GM12878 (cell line): Measurements from ENCODE around the gene SMARCC2. TPM values are rescaled to one million over a fixed set of nuclear protein-coding genes. Genes with fewer than 3 reads are reported as not detected.

Experiments used
- EGR1 ChIP-seq, 2 experiments: IDR thresholded peaks; 1 replicate in 1 of 2; 2 replicates in 1 of 2; pipeline ENCODE4 v1.6.1; 2011 to 2012; ENCODE audit warnings: low read depth in 2 of 2, low read length in 2 of 2, borderline replicate concordance in 1 of 2, mild to moderate bottlenecking in 1 of 2, moderate library complexity in 1 of 2
- FOXM1 ChIP-seq: IDR thresholded peaks from 2 replicates; pipeline ENCODE4 v1.6.1; 2012; ENCODE audit warnings: low read depth, mild to moderate bottlenecking, inconsistent platforms, low read length, moderate library complexity
- GATAD2B ChIP-seq: fragments of 450-650 bp; conservative IDR thresholded peaks from 2 replicates; pipeline ENCODE4 v1.6.1; 2017; ENCODE audit warnings: low read depth, mild to moderate bottlenecking, moderate library complexity
- IKZF1 ChIP-seq: fragments of 450-650 bp; conservative IDR thresholded peaks from 2 replicates; pipeline ENCODE4 v1.6.1; 2017; ENCODE audit warnings: antibody characterized with exemption, mild to moderate bottlenecking
- IRF4 ChIP-seq: IDR thresholded peaks from 2 replicates; pipeline ENCODE4 v1.6.1; 2011; ENCODE audit warnings: low read depth, low read length
- MXI1 ChIP-seq: fragments of 150-350 bp; IDR thresholded peaks from 2 replicates; pipeline ENCODE4 v1.6.1; 2011; ENCODE audit warnings: low read depth, mild to moderate bottlenecking, inconsistent platforms, low read length, improper control_type of control experiment
- SIX5 ChIP-seq: IDR thresholded peaks from 2 replicates; pipeline ENCODE4 v1.6.1; 2011; ENCODE audit warnings: mild to moderate bottlenecking, low read depth, low read length, moderate library complexity; ENCODE audit not compliant: severe bottlenecking
- ZNF207 ChIP-seq: fragments of 450-650 bp; IDR thresholded peaks from 2 replicates; pipeline ENCODE4 v1.6.1; 2014; ENCODE audit warnings: antibody characterized with exemption, mild to moderate bottlenecking, borderline replicate concordance
- polyA plus RNA-seq, 11 experiments: library from polyadenylated mRNA; depleted of rRNA in 4 of 11; unstranded in 6 of 11; stranded (reverse) in 5 of 11; fragments of >200 nt; fragmentation: Nextera tagmentation in 4 of 11; fragmentation: Illumina TruSeq in 1 of 11; extraction: Ambion mirVana in 4 of 11; extraction: Trizol in 1 of 11; gene quantifications; 1 replicate in 1 of 11; 2 replicates in 10 of 11; pipeline versions ENCODE4 v1.2.1 to v1.2.3, GENCODE V29; 2011 to 2016; ENCODE audit warnings: inconsistent platforms in 2 of 11, missing spikeins in 2 of 11, low read depth in 1 of 11
- total RNA-seq, 4 experiments: library from RNA; depleted of rRNA in 3 of 4; stranded (reverse); fragments of >200 nt in 3 of 4; fragmentation: Illumina TruSeq in 1 of 4; extraction: Trizol in 1 of 4; gene quantifications; 2 replicates each; pipeline versions ENCODE4 v1.2.1 to v1.2.3, GENCODE V29; 2013 to 2021
- TF ChIP-seq, protein P1 (sequence below): fragments of 450-650 bp; IDR thresholded peaks from 2 replicates; pipeline ENCODE4 v1.6.1; 2017; ENCODE audit warnings: low read depth, mild to moderate bottlenecking, moderate library complexity
- TF ChIP-seq, protein P2 (sequence below): IDR thresholded peaks from 2 replicates; pipeline ENCODE4 v1.6.1; 2012; ENCODE audit warnings: low read depth, low read length, improper control_type of control experiment
- TF ChIP-seq, protein P3 (sequence below): fragments of 450-650 bp; IDR thresholded peaks from 2 replicates; pipeline ENCODE4 v1.6.1; 2016; ENCODE audit warnings: mild to moderate bottlenecking
- TF ChIP-seq, protein P4 (sequence below): fragments of 450-650 bp; IDR thresholded peaks from 2 replicates; pipeline ENCODE4 v1.6.1; 2017; ENCODE audit warnings: mild to moderate bottlenecking
- TF ChIP-seq, protein P5 (sequence below), 3 experiments: IDR thresholded peaks in 2 of 3; conservative IDR thresholded peaks in 1 of 3; 2 replicates each; pipeline ENCODE4 v1.5.1; 2011; ENCODE audit warnings: low read depth in 3 of 3, low read length in 3 of 3, mild to moderate bottlenecking in 3 of 3, control low read depth in 2 of 3, moderate library complexity in 2 of 3, inconsistent platforms in 1 of 3, mixed read lengths in 1 of 3; ENCODE audit not compliant: control insufficient read depth in 2 of 3, insufficient read depth in 1 of 3; ENCODE audit errors: extremely low read depth in 1 of 3

SMARCC2 gene
- total and polyA plus RNA-seq, 10 of the 15 experiments (the other 5 are each of a cell fraction or from before 2014, with no cell fraction given): 13.6 to 71.2 (median 42.3) TPM

DNA sequence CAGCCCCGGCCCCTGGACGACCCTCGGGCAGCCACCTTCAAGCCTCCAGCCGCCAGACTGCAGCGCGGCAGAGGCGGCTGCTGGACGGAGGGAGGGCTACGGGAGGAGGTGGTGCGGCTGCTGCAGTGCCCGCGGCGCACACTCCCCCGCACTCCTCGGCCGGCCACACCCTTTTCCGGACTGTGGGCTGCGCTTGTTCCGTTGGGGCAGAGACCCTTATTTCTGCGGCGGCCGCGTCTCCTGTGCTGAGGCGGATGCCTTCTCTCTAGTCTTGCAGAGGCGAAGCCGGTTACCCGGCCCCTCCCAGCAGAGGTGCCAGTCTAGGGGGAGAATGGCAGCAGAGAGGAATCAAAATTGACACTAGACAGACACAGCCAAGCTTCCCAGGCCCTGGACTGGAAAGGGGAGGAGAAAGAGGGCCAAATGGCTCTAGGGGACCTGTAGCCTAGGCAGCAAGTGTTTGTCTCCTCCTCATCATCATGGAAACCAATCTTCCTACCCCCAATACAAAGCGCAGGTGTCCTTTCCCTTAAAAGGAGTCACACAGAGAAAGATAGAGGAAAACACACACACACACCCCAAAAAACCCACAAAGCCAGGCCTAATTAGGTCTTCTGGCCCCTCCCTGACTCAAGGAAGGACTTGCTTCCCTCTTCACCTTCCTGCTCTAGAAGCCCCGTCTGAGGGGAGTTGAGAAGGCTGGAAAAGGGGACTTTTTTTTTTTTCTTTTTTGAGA lies 59.9 kb downstream of the SMARCC2 start (continued):
- TF ChIP-seq, protein P1, sequence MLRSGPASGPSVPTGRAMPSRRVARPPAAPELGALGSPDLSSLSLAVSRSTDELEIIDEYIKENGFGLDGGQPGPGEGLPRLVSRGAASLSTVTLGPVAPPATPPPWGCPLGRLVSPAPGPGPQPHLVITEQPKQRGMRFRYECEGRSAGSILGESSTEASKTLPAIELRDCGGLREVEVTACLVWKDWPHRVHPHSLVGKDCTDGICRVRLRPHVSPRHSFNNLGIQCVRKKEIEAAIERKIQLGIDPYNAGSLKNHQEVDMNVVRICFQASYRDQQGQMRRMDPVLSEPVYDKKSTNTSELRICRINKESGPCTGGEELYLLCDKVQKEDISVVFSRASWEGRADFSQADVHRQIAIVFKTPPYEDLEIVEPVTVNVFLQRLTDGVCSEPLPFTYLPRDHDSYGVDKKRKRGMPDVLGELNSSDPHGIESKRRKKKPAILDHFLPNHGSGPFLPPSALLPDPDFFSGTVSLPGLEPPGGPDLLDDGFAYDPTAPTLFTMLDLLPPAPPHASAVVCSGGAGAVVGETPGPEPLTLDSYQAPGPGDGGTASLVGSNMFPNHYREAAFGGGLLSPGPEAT: no peak
- TF ChIP-seq IKZF1: peak; percentile 51
- TF ChIP-seq, protein P2, sequence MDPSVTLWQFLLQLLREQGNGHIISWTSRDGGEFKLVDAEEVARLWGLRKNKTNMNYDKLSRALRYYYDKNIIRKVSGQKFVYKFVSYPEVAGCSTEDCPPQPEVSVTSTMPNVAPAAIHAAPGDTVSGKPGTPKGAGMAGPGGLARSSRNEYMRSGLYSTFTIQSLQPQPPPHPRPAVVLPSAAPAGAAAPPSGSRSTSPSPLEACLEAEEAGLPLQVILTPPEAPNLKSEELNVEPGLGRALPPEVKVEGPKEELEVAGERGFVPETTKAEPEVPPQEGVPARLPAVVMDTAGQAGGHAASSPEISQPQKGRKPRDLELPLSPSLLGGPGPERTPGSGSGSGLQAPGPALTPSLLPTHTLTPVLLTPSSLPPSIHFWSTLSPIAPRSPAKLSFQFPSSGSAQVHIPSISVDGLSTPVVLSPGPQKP: 0 out of 2 replicates have a peak, but pooled peaks have one; percentile 45
- no peak for TF ChIP-seq SIX5
- TF ChIP-seq FOXM1: no peak
- no peak for TF ChIP-seq ZNF207
- TF ChIP-seq MXI1: no peak; the same call in 1 of the 2 replicates
- TF ChIP-seq, protein P3, sequence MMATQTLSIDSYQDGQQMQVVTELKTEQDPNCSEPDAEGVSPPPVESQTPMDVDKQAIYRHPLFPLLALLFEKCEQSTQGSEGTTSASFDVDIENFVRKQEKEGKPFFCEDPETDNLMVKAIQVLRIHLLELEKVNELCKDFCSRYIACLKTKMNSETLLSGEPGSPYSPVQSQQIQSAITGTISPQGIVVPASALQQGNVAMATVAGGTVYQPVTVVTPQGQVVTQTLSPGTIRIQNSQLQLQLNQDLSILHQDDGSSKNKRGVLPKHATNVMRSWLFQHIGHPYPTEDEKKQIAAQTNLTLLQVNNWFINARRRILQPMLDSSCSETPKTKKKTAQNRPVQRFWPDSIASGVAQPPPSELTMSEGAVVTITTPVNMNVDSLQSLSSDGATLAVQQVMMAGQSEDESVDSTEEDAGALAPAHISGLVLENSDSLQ: peak; percentile 10; the same call in 1 of the 2 replicates
- peak; percentile 42; the same call in 1 of the 2 replicates for TF ChIP-seq GATAD2B
- TF ChIP-seq, protein P4, sequence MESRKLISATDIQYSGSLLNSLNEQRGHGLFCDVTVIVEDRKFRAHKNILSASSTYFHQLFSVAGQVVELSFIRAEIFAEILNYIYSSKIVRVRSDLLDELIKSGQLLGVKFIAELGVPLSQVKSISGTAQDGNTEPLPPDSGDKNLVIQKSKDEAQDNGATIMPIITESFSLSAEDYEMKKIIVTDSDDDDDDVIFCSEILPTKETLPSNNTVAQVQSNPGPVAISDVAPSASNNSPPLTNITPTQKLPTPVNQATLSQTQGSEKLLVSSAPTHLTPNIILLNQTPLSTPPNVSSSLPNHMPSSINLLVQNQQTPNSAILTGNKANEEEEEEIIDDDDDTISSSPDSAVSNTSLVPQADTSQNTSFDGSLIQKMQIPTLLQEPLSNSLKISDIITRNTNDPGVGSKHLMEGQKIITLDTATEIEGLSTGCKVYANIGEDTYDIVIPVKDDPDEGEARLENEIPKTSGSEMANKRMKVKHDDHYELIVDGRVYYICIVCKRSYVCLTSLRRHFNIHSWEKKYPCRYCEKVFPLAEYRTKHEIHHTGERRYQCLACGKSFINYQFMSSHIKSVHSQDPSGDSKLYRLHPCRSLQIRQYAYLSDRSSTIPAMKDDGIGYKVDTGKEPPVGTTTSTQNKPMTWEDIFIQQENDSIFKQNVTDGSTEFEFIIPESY: no peak
- no peak for TF ChIP-seq IRF4
- TF ChIP-seq, protein P5, sequence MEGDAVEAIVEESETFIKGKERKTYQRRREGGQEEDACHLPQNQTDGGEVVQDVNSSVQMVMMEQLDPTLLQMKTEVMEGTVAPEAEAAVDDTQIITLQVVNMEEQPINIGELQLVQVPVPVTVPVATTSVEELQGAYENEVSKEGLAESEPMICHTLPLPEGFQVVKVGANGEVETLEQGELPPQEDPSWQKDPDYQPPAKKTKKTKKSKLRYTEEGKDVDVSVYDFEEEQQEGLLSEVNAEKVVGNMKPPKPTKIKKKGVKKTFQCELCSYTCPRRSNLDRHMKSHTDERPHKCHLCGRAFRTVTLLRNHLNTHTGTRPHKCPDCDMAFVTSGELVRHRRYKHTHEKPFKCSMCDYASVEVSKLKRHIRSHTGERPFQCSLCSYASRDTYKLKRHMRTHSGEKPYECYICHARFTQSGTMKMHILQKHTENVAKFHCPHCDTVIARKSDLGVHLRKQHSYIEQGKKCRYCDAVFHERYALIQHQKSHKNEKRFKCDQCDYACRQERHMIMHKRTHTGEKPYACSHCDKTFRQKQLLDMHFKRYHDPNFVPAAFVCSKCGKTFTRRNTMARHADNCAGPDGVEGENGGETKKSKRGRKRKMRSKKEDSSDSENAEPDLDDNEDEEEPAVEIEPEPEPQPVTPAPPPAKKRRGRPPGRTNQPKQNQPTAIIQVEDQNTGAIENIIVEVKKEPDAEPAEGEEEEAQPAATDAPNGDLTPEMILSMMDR (IDR thresholded peaks at IDR 0.05 in 2 of 3, conservative IDR thresholded peaks at IDR 0.05 in 1 of 3; ENCODE audit: control insufficient read depth in 2 of 3, extremely low read depth in 1 of 3, insufficient read depth in 1 of 3, low read depth in 3 of 3, low read length in 3 of 3): no peak
- peak; percentile 41 to 95 for TF ChIP-seq EGR1 (IDR thresholded peaks at IDR 0.05; ENCODE audit: borderline replicate concordance in 1 of 2, low read depth in 2 of 2, low read length in 2 of 2)
